ENCODE data around the gene RND2.
A peak's percentile ranks its signal among the peaks of the same experiment; 100 is the strongest.

RND2 gene

GRCh38 chr17:43006639-43007551 lies 18.1 kb upstream of the RND2 start, which contains the start of gene IFI35:
Gene IFI35 (plus strand): TSS chr17:43006784. CDS start chr17:43006948, 164 bp downstream.
- DNase-seq (ENCODE audit: low spot score): peak; percentile 62

DNA sequence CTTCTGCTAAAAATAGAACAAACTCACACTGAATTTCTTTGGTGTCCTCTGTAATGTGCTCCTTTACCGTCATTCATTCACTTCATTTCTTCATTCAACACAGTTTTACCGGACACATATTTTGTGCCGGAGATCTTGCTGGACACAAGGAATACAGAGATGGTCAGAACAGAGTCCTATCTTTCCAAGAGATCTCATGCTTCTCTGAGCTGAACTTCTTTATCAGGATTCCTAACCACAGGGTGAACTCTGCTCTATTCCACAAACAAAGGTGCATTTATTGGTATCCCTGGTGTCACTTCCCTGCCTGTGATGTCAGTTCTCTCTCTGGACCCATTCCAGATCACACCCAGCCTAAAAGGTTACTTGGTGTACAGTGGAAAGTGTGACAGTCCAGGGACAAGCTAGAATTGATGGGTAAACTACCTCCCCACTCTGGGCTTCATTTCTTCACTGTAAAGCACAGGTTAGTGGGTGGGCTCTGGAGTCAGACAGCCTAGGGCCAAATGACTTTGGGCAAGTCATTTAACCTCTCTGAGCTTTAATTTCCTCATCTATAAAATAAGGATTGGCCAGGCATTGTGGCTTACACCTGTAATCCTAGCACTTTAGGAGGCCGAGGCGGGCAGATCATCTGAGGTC lies 14.2 kb upstream of the RND2 start:
- DNase-seq (ENCODE audit: low spot score): peak; percentile 96

- no peak for DNase-seq (ENCODE audit: low spot score)
Observed at GRCh38 chr17:43011728-43012472, 13.1 kb upstream of the RND2 start.

GRCh38 chr17:43013296-43013695 lies 11.7 kb upstream of the RND2 start:
- no peak for DNase-seq (ENCODE audit: low spot score)

GRCh38 chr17:43014020-43014648 lies 10.9 kb upstream of the RND2 start:
- DNase-seq (ENCODE audit: low spot score): no peak

DNA sequence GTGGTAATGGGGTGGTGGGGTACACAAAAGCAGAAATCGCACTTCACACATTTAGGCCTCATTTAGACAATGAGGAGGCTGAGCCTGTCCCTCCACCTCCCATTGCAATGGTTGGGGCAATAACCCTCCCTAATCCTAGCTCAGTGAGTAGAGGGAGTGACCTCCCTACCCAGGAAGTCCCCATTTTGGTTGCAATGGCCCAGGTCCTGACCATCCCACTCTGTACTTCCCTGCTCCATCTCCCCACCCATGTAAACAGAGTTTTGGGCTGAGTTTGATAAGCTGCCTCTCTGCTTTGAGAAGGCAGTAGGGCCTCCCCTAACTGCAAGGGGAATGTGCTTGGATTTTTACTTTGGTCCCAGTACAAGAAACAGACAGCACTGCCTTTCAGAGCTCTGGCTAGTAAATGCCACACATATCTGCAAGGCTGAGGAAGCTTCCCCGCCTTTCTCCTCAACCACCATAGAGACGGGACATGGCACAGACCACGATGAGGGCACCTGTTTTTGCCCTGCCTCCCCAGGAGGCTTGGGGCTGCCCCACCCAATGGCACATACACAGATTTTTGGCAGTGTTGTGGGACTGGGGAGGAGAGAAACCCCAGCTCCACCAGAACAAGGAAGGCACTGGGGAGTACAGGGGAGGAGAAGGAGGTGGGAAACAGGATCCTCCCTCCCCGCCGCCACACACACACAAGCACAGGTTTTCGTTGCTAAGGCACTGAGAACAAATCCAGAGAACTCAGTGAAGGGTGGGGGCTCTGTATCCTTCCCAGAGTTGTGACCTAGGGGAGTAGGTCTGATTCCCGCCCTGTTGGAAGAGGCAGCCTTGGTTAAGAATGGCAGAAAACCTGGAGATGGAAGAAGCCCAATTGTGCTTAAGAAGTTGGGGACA lies 10.1 kb upstream of the RND2 start:
- no peak for DNase-seq (ENCODE audit: low spot score)

DNA sequence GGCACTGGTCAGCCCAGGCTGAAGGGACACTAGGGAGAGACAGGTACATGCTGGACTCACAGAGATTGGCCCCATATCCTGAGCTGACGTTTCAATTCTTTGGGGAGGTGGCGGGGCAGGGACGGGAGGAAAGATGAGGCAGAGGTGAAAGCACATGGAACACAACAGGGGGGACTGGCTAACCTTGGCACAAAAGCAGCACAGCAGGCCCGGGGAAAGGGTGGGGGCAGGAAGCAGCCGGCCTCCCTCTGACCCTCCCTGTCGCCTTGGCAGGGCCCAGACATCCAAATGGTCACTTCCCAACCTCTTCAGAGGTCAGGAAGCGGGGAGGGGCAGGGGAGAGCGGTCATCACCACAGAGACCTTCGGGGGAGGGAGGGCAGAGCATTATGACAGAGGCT lies 9.5 kb upstream of the RND2 start:
- no peak for DNase-seq (ENCODE audit: low spot score)

DNA sequence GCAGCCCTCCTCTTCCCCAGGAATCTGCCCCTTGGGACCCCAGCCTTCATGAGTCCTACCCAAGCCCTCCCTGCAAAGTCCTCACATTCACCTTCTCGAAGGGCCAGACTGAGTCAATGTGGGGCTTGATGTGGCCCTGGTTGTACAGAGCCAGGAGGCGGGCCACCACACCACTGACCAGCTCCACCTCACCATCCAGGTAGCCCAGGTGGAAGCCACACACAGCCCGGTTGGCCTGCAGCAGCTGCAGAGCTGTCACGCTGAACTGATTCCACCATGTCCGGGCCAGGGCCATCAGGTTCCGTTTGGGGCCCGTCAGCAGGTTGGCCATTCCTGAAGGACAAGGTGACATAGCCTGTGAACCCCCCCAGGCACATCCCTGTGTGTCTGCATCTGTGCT lies 8.8 kb upstream of the RND2 start:
- no peak for DNase-seq (ENCODE audit: low spot score)

- DNase-seq (ENCODE audit: low spot score): no peak
Observed at GRCh38 chr17:43018008-43018853, 6.8 kb upstream of the RND2 start.

DNA sequence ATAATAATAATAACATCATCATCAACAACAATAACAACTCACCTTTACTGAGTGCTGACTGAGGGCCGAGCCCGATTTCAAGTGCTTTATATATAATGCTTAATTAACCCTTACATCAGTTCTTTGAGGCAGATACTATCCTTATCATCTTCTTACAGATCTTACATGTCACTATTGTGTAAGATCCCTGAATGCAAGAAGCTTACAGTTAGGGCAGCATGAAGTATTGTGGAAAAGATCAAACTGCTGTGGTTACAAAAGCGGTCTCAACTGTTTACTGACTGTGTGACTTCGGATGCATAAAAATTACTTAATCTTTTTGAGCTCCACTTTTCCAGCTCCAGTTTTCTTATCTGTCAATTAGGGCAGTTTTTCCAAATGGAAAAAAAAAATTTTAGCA lies 6.1 kb upstream of the RND2 start:
- no peak for DNase-seq (ENCODE audit: low spot score)

DNA sequence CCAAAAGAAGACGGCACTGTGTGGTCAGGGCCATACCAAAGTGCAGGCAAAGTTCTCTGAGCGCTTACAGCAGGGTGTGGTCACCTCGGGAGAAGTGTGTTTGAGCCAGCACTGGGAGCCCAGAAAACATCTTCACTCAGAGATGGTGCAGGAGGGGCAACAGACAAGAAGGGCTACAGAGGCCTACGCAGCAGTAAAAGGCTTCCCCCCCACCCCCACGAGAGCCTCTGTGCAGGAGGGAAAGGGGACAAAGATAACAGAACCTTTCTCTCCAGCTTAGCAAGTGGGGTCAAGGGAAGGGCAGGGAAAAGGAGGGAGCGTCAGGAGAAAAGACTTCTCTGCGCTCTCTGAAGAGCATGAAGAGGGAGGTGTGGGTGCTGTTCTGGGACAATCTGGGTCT lies 5.6 kb upstream of the RND2 start:
- peak; percentile 51 for DNase-seq (ENCODE audit: low spot score)

- DNase-seq (ENCODE audit: low spot score): no peak
Observed at GRCh38 chr17:43020030-43020621, 4.9 kb upstream of the RND2 start.

DNA sequence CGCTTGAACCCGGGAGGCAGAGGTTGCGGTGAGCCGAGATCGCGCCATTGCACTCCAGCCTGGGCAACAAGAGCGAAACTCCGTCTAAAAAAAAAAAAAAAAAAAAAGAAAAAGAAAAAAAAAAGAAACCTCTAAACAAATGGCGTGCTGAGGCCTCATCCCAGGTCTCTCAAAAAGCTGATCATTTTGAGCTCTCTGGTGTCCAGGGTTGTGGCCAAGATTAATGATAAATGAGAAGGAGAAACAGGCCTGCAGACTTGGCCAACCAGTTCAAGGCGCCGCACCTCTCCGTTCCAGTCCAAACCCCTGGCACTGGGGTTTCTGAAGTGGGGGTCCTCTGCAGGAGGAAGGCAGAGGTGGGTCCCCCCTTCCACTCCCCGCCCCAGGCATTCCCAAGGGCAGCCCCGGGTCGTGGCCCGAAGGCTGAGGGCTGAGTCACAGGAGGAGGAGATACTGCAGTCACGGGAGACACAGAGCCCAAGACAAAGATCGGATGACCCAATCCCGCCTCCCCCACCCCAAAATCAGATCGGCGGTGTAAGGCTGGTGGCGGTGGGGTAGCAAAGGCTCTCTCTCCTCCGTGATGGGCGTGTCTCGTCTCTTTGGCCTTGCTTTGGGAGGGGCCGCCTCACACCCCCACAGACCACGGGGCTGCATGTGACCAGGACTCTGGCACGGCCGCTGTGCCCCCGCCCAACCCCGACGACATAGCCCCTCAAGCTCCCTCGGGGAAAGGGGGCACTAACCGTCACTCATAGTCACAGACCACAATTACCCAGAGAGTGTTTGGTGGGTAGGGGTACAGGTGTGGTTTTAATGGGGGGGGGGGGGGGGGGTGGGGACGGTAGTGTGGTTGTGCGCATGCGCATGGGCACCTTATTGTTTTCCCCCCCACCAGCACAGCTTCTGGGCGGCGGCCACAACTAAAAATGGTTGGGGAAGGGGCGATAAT lies 4.0 kb upstream of the RND2 start:
- DNase-seq (ENCODE audit: low spot score): peak; percentile 85

DNA sequence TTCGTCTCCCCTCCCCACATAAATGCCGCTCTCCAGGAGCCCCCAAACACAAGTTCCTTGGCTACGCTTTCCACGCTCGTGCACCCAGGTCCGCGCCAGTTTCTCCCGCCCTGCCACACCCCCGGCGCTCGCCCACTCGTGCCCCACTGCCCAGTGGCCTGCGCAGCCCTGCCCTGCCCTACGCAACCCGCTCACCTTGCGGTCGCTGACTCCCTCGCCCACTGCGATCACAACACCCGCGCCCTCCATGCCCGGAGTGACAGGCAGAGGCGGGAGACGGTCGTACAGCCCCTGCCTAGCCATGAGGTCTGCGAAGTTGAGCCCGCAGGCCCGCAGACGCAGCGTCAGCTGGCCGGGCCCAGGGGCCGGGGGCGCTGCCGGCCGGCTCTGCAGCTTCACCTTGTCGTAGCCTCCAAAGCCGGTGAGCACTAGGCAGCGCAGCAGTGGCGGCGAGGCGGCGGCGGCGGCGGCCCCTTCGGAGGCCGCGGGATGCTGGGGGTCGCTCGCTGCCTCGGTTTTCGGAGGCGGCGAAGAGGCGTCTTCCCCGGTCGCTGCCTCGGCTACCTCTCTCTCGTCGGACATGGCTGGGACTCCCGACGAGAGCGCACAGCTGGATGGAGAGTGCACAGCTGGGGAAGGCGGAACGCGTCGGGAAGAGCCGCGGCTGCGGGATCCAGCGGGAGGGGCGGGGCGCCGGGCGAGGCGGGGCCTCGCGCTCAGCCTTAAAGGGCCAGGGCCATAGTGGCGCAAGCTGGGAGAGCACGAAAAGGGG lies 3.1 kb upstream of the RND2 start, which contains the start of gene VAT1:
VAT1 (minus strand) TSS at position 645 of the 772 bp plus-strand sequence; CDS start at position 582, 63 bp downstream.
- peak; percentile 75 for DNase-seq (ENCODE audit: low spot score)

GRCh38 chr17:43025290-43025657 lies 243 bp downstream of the RND2 start:
- no peak for DNase-seq (ENCODE audit: low spot score)

- no peak for DNase-seq (ENCODE audit: low spot score)
Observed at GRCh38 chr17:43025766-43026537, 921 bp downstream of the RND2 start.

DNA sequence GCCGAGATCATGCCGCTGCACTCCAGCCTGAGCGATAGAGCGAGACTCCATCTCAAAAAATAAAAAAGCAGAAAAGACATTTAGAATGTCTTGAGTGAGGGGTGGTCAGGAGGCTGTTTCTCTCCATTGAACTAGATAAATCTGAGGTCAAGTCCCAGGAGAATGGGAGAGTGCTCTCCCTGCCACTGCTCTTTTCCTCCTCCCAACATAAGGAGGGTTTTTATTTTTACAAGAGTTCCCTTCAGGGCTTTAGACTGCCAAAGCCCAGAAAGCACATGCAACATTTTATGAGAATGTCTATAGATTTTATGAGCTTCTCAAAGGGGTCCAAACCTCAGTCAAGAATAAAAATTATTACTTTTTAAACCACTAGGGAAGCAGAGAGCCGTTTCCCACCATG lies 1.6 kb downstream of the RND2 start:
- no peak for DNase-seq (ENCODE audit: low spot score)

All from COLO829 (cell line).